ENCODE data around the gene PARD3B.

The PARD3B gene

GRCh38 chr2:205025580-205026240 lies 480.4 kb downstream of the PARD3B start:
- Histone ChIP-seq H3K4me3 (ENCODE audit: low read depth, low read length) (no peak overlapping the region), H3K36me3 (replicated peaks) (no peaks in the 10 kb centered on the region), H3K27ac (peak overlapping the region; percentile 52), H3K27me3 (replicated peaks) (no peaks in the 10 kb centered on the region)
- peak; percentile 0 for DNase-seq
- in situ Hi-C loops (cut with HindIII; ENCODE audit: low pct_ligation_motif_present, low sequenced_read_pairs): no loop called here
- TF ChIP-seq CTCF (IDR thresholded peaks at IDR 0.05; ENCODE audit: low read depth, low read length, missing control alignments): no peak

- no peak overlapping the region for H3K27ac ChIP-seq
- no peaks in the 10 kb centered on the region for H3K36me3 ChIP-seq (replicated peaks)
- in situ Hi-C loops (cut with HindIII; ENCODE audit: low pct_ligation_motif_present, low sequenced_read_pairs): no loop called here
- no peaks in the 10 kb centered on the region for H3K27me3 ChIP-seq (replicated peaks)
- no peak overlapping the region for H3K4me3 ChIP-seq (ENCODE audit: low read depth, low read length)
- DNase-seq: no peak
- TF ChIP-seq CTCF (IDR thresholded peaks at IDR 0.05; ENCODE audit: low read depth, low read length, missing control alignments): no peak
These were observed 485.4 kb downstream of the PARD3B start for GRCh38 chr2:205030695-205031094.

GRCh38 chr2:205032093-205032551 lies 486.8 kb downstream of the PARD3B start:
- no peak overlapping the region for H3K4me3 ChIP-seq (ENCODE audit: low read depth, low read length)
- H3K36me3 ChIP-seq (replicated peaks): no peaks in the 10 kb centered on the region
- TF ChIP-seq CTCF (IDR thresholded peaks at IDR 0.05; ENCODE audit: low read depth, low read length, missing control alignments): no peak
- no peak for DNase-seq
- in situ Hi-C loops (cut with HindIII; ENCODE audit: low pct_ligation_motif_present, low sequenced_read_pairs): no loop called here
- H3K27ac ChIP-seq: no peak overlapping the region
- no peaks in the 10 kb centered on the region for H3K27me3 ChIP-seq (replicated peaks)

- no peak for DNase-seq
- H3K27me3 ChIP-seq (replicated peaks): no peaks in the 10 kb centered on the region
- no peak for TF ChIP-seq CTCF (IDR thresholded peaks at IDR 0.05; ENCODE audit: low read depth, low read length, missing control alignments)
- in situ Hi-C loops (cut with HindIII; ENCODE audit: low pct_ligation_motif_present, low sequenced_read_pairs): no loop called here
- no peak overlapping the region for H3K4me3 ChIP-seq (ENCODE audit: low read depth, low read length)
- H3K27ac ChIP-seq: no peak overlapping the region
- H3K36me3 ChIP-seq (replicated peaks): no peaks in the 10 kb centered on the region
These were observed 488.2 kb downstream of the PARD3B start for GRCh38 chr2:205033431-205033830.

- Histone ChIP-seq H3K4me3 (ENCODE audit: low read depth, low read length) (no peak overlapping the region), H3K27ac (no peak overlapping the region), H3K36me3 (replicated peaks) (no peaks in the 10 kb centered on the region), H3K27me3 (replicated peaks) (no peaks in the 10 kb centered on the region)
- no peak for TF ChIP-seq CTCF (IDR thresholded peaks at IDR 0.05; ENCODE audit: low read depth, low read length, missing control alignments)
- in situ Hi-C loops (cut with HindIII; ENCODE audit: low pct_ligation_motif_present, low sequenced_read_pairs): no loop called here
- no peak for DNase-seq
These were observed 488.8 kb downstream of the PARD3B start for GRCh38 chr2:205034034-205034433.

GRCh38 chr2:205040323-205040722 lies 495.0 kb downstream of the PARD3B start:
- H3K27me3 ChIP-seq (replicated peaks): no peaks in the 10 kb centered on the region
- H3K36me3 ChIP-seq (replicated peaks): no peaks in the 10 kb centered on the region
- H3K4me3 ChIP-seq (ENCODE audit: low read depth, low read length): no peak overlapping the region
- H3K27ac ChIP-seq: no peak overlapping the region
- no peak for DNase-seq
- TF ChIP-seq CTCF (IDR thresholded peaks at IDR 0.05; ENCODE audit: low read depth, low read length, missing control alignments): no peak
- in situ Hi-C loops (cut with HindIII; ENCODE audit: low pct_ligation_motif_present, low sequenced_read_pairs): no loop called here

Measured in brain microvascular endothelial cell (primary cell).